KMS-11 (cell line): ENCODE measurements around the gene ADAMTS9.

Experiments
- H2AFZ ChIP-seq: fragments of 200-600 bp; sonication (generic); 2 replicates; pipeline ENCODE4 v1.6.1; 2016; ENCODE audit warnings: antibody characterized with exemption, mixed run types, low read depth
- H3K27ac ChIP-seq: fragments of 200-600 bp; sonication (generic); 2 replicates; pipeline ENCODE4 v1.6.1; 2016; ENCODE audit warnings: mild to moderate bottlenecking, mixed run types
- H3K27me3 ChIP-seq: fragments of 200-600 bp; sonication (generic); 2 replicates; pipeline ENCODE4 v1.6.1; 2017; ENCODE audit warnings: mild to moderate bottlenecking, low read depth, mixed run types, moderate library complexity; ENCODE audit not compliant: insufficient read depth
- H3K36me3 ChIP-seq: fragments of 200-600 bp; sonication (generic); 2 replicates; pipeline ENCODE4 v1.6.1; 2017; ENCODE audit warnings: mild to moderate bottlenecking, mixed run types; ENCODE audit not compliant: insufficient read depth
- H3K4me1 ChIP-seq: fragments of 200-600 bp; sonication (generic); 2 replicates; pipeline ENCODE4 v1.6.1; 2016; ENCODE audit warnings: mild to moderate bottlenecking, low read depth, mixed run types; ENCODE audit not compliant: poor library complexity, severe bottlenecking
- H3K4me2 ChIP-seq: fragments of 200-600 bp; sonication (generic); 2 replicates; pipeline ENCODE4 v1.7.0; 2016; ENCODE audit warnings: mild to moderate bottlenecking, mixed run types
- H3K4me3 ChIP-seq: fragments of 200-600 bp; sonication (generic); IDR thresholded peaks from 2 replicates; pipeline ENCODE4 v1.6.1; 2017; ENCODE audit warnings: low read depth, low read length, mixed read lengths; ENCODE audit not compliant: insufficient read depth
- H3K79me2 ChIP-seq: fragments of 200-600 bp; sonication (generic); 2 replicates; pipeline ENCODE4 v1.6.1; 2016; ENCODE audit warnings: low read depth, mixed run types; ENCODE audit not compliant: insufficient read depth
- H3K9ac ChIP-seq: fragments of 200-600 bp; sonication (generic); 2 replicates; pipeline ENCODE4 v1.6.1; 2016; ENCODE audit warnings: mild to moderate bottlenecking, mixed run types
- H4K20me1 ChIP-seq: fragments of 200-600 bp; sonication (generic); 2 replicates; pipeline ENCODE4 v1.6.1; 2016; ENCODE audit warnings: mild to moderate bottlenecking, mixed run types; ENCODE audit not compliant: insufficient read depth
- CTCF ChIP-seq: fragments of 200-600 bp; sonication (generic); conservative IDR thresholded peaks from 2 replicates; pipeline ENCODE4 v1.6.1; 2017; ENCODE audit warnings: low read depth, mild to moderate bottlenecking, antibody characterized with exemption, low read length, moderate library complexity, mixed read lengths

Gene ADAMTS9

GRCh38 chr3:64595253-64595694, 92.5 kb downstream of the ADAMTS9 start:
- Histone ChIP-seq H3K4me2 (no peak overlapping the region), H3K4me1 (no peaks in the 10 kb centered on the region), H2AFZ (no peak overlapping the region), H4K20me1 (no peaks in the 10 kb centered on the region), H3K36me3 (no peaks in the 10 kb centered on the region), H3K27me3 (no peaks in the 10 kb centered on the region), H3K27ac (no peak overlapping the region), H3K9ac (no peak overlapping the region), H3K79me2 (no peaks in the 10 kb centered on the region), H3K4me3 (no peak overlapping the region)
- no peak for TF ChIP-seq CTCF

GRCh38 chr3:64594134-64594533, 93.7 kb downstream of the ADAMTS9 start:
- Histone ChIP-seq H2AFZ (no peak overlapping the region), H3K4me3 (no peak overlapping the region), H3K79me2 (no peaks in the 10 kb centered on the region), H3K4me2 (no peak overlapping the region), H4K20me1 (no peaks in the 10 kb centered on the region), H3K27me3 (no peaks in the 10 kb centered on the region), H3K4me1 (no peaks in the 10 kb centered on the region), H3K36me3 (no peaks in the 10 kb centered on the region), H3K27ac (no peak overlapping the region), H3K9ac (no peak overlapping the region)
- TF ChIP-seq CTCF = no peak

DNA sequence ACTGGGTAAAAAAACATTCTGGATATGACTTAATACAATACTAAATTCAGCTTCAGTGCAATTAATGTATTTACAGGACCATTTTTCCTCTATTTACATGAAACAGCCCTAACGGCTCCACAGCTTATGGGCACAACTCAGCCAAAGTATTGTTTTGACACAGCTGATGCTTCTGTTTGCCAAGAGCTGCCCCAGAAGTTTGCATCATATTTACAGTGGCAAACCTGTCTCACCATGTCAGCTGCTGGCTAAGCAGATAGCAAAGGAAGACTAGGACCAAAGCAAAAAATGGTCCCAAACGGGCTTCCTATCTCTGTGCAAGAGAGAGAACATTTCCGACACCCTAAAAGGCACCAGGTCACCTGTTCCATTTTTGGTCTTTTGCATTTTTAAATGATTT, 94.5 kb downstream of the ADAMTS9 start:
- no peak overlapping the region for H3K4me2 ChIP-seq
- H3K36me3 ChIP-seq = no peaks in the 10 kb centered on the region
- no peak for TF ChIP-seq CTCF
- H3K79me2 ChIP-seq = no peaks in the 10 kb centered on the region
- H3K9ac ChIP-seq = no peak overlapping the region
- no peak overlapping the region for H2AFZ ChIP-seq
- H3K4me3 ChIP-seq = no peak overlapping the region
- no peaks in the 10 kb centered on the region for H3K4me1 ChIP-seq
- H3K27me3 ChIP-seq = no peaks in the 10 kb centered on the region
- no peak overlapping the region for H3K27ac ChIP-seq
- no peaks in the 10 kb centered on the region for H4K20me1 ChIP-seq

DNA sequence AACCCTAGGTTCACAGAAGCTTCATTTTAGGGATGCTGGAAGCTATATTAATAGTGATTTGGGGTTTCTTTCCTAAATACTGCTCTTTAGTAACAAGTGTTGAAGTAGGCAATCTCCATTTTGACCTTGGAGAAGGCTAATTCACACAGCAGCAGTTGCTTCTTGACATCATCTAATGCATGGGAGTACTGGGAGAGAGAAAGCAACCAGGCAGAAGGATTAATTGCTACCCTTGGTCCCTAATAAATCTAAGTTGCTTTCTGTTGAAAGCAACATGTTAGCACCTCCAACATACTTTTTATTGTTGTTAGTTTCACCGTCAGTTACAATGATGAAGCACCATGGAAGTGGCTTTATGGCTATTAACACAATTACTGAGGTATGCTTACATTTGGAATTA, 96.2 kb downstream of the ADAMTS9 start:
- Histone ChIP-seq H3K27me3 (no peaks in the 10 kb centered on the region), H3K9ac (no peak overlapping the region), H3K4me3 (no peak overlapping the region), H4K20me1 (no peaks in the 10 kb centered on the region), H3K4me1 (no peaks in the 10 kb centered on the region), H3K27ac (no peak overlapping the region), H3K4me2 (no peak overlapping the region), H2AFZ (no peak overlapping the region), H3K36me3 (no peaks in the 10 kb centered on the region), H3K79me2 (no peaks in the 10 kb centered on the region)
- no peak for TF ChIP-seq CTCF

DNA sequence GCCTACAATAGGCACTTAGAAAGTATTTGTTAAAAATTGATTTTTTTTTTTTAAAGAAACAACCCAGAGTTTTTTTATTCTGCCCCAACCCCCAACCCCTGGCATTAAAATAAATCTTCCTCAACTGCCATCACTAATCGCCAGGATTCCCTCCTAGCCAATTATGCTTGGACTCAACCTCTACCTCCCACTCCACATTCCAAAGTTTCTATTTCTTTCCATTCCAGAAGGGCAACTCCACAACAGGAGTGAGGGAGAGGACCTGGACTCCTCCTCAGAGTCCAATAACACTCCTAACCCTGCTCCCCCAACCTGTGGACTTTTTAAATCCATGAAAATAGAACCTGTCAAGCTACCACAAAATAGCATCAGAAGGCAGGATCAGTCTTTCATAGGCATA, 99.4 kb downstream of the ADAMTS9 start:
- Histone ChIP-seq H3K4me1 (no peaks in the 10 kb centered on the region), H2AFZ (no peak overlapping the region), H3K36me3 (no peaks in the 10 kb centered on the region), H3K27ac (no peak overlapping the region), H3K4me3 (no peak overlapping the region), H3K27me3 (no peaks in the 10 kb centered on the region), H4K20me1 (no peaks in the 10 kb centered on the region), H3K4me2 (no peak overlapping the region), H3K79me2 (no peaks in the 10 kb centered on the region), H3K9ac (no peak overlapping the region)
- TF ChIP-seq CTCF = no peak
